ENCODE data around the gene PRKAR1B.

PRKAR1B gene

GRCh38 chr7:727806-728460, 852 bp upstream of the PRKAR1B start:
- Mint-ChIP-seq H3K27me3 (no peaks in the 10 kb centered on the region), H3K27ac (peak overlapping the region; percentile 5), H3K9me3 (peaks cover 16% of the 10 kb centered on the region), H3K36me3 (ENCODE audit: low read depth) (peaks cover 14% of the 10 kb centered on the region), H3K4me1 (ENCODE audit: low read depth) (peaks cover 19% of the 10 kb centered on the region), H3K4me3 (peak overlapping the region; percentile 51)
- intact Hi-C loops (cut with micrococcal nuclease), result no loop called here

- intact Hi-C loops (cut with micrococcal nuclease), result no loop called here
- Mint-ChIP-seq H3K36me3 (ENCODE audit: low read depth) (peaks cover 14% of the 10 kb centered on the region), H3K27ac (no peak overlapping the region)
Observed at GRCh38 chr7:726854-727103, 302 bp downstream of the PRKAR1B start.

GRCh38 chr7:726084-726853, 812 bp downstream of the PRKAR1B start, which contains the start of gene DNAAF5:
DNAAF5 (plus strand) TSS chr7:726699; CDS start chr7:726721, 22 bp downstream.
- intact Hi-C loops (cut with micrococcal nuclease), result no loop called here
- H3K27ac Mint-ChIP-seq, result peak within 1 kb of the TSS; percentile 72
- peaks cover 30% of the 10 kb centered on the region for H3K9me3 Mint-ChIP-seq
- H3K27me3 Mint-ChIP-seq, result no peaks in the 10 kb centered on the region
- peaks cover 14% of the 10 kb centered on the region for H3K36me3 Mint-ChIP-seq (ENCODE audit: low read depth)
- peak within 1 kb of the TSS; percentile 77 for H3K4me3 Mint-ChIP-seq
- H3K4me1 Mint-ChIP-seq (ENCODE audit: low read depth), result peaks cover 19% of the 10 kb centered on the region

More at GRCh38 chr7:726854-727103, 302 bp downstream of the PRKAR1B start:
- Mint-ChIP-seq H3K4me1 (ENCODE audit: low read depth) (peaks cover 19% of the 10 kb centered on the region), H3K27me3 (no peaks in the 10 kb centered on the region), H3K9me3 (peaks cover 25% of the 10 kb centered on the region), H3K4me3 (no peak overlapping the region)

- Mint-ChIP-seq H3K36me3 (ENCODE audit: low read depth) (peaks cover 7% of the 10 kb centered on the region), H3K27me3 (no peaks in the 10 kb centered on the region), H3K4me1 (ENCODE audit: low read depth) (peaks cover 19% of the 10 kb centered on the region), H3K4me3 (peak overlapping the region; percentile 67), H3K27ac (peak overlapping the region; percentile 72), H3K9me3 (peaks cover 39% of the 10 kb centered on the region)
- intact Hi-C loops (cut with micrococcal nuclease), result no loop called here
Observed at GRCh38 chr7:725223-726005, 1.7 kb downstream of the PRKAR1B start.

- Mint-ChIP-seq H3K36me3 (ENCODE audit: low read depth) (no peaks in the 10 kb centered on the region), H3K4me1 (ENCODE audit: low read depth) (peaks cover 19% of the 10 kb centered on the region), H3K27ac (no peak overlapping the region), H3K9me3 (peaks cover 41% of the 10 kb centered on the region), H3K27me3 (no peaks in the 10 kb centered on the region), H3K4me3 (no peak overlapping the region)
- intact Hi-C loops (cut with micrococcal nuclease), result no loop called here
Observed at GRCh38 chr7:724298-724697, 2.8 kb downstream of the PRKAR1B start.

GRCh38 chr7:723541-723940, 3.5 kb downstream of the PRKAR1B start:
- Mint-ChIP-seq H3K4me3 (no peak overlapping the region), H3K9me3 (peaks cover 41% of the 10 kb centered on the region), H3K36me3 (ENCODE audit: low read depth) (no peaks in the 10 kb centered on the region), H3K27ac (no peak overlapping the region), H3K27me3 (no peaks in the 10 kb centered on the region), H3K4me1 (ENCODE audit: low read depth) (peaks cover 20% of the 10 kb centered on the region)
- intact Hi-C loops (cut with micrococcal nuclease), result no loop called here

- peaks cover 41% of the 10 kb centered on the region for H3K9me3 Mint-ChIP-seq
- H3K4me1 Mint-ChIP-seq (ENCODE audit: low read depth), result peaks cover 13% of the 10 kb centered on the region
- intact Hi-C loops (cut with micrococcal nuclease), result no loop called here
- H3K4me3 Mint-ChIP-seq, result no peak overlapping the region
- no peaks in the 10 kb centered on the region for H3K36me3 Mint-ChIP-seq (ENCODE audit: low read depth)
- H3K27ac Mint-ChIP-seq, result no peak overlapping the region
- H3K27me3 Mint-ChIP-seq, result peaks cover 2% of the 10 kb centered on the region
Observed at GRCh38 chr7:721619-722248, 5.3 kb downstream of the PRKAR1B start.

GRCh38 chr7:716636-717035, 10.4 kb downstream of the PRKAR1B start:
- Mint-ChIP-seq H3K9me3 (peaks cover 14% of the 10 kb centered on the region), H3K4me3 (no peak overlapping the region), H3K27me3 (peaks cover 25% of the 10 kb centered on the region), H3K36me3 (ENCODE audit: low read depth) (no peaks in the 10 kb centered on the region), H3K4me1 (ENCODE audit: low read depth) (peaks cover 6% of the 10 kb centered on the region), H3K27ac (no peak overlapping the region)
- intact Hi-C loops (cut with micrococcal nuclease), result no loop called here

GRCh38 chr7:716222-716621, 10.9 kb downstream of the PRKAR1B start:
- intact Hi-C loops (cut with micrococcal nuclease), result no loop called here
- no peak overlapping the region for H3K27ac Mint-ChIP-seq
- H3K36me3 Mint-ChIP-seq (ENCODE audit: low read depth), result no peaks in the 10 kb centered on the region
- H3K4me1 Mint-ChIP-seq (ENCODE audit: low read depth), result peaks cover 6% of the 10 kb centered on the region
- H3K27me3 Mint-ChIP-seq, result peaks cover 29% of the 10 kb centered on the region
- peaks cover 10% of the 10 kb centered on the region for H3K9me3 Mint-ChIP-seq
- no peak overlapping the region for H3K4me3 Mint-ChIP-seq

- Mint-ChIP-seq H3K9me3 (no peaks in the 10 kb centered on the region), H3K4me1 (ENCODE audit: low read depth) (peaks cover 6% of the 10 kb centered on the region), H3K27me3 (peaks cover 36% of the 10 kb centered on the region), H3K4me3 (no peak overlapping the region), H3K27ac (no peak overlapping the region), H3K36me3 (ENCODE audit: low read depth) (no peaks in the 10 kb centered on the region)
- intact Hi-C loops (cut with micrococcal nuclease), result no loop called here
Observed at GRCh38 chr7:714251-714671, 12.8 kb downstream of the PRKAR1B start.

- intact Hi-C loops (cut with micrococcal nuclease), result no loop called here
- Mint-ChIP-seq H3K4me1 (ENCODE audit: low read depth) (peaks cover 3% of the 10 kb centered on the region), H3K27me3 (peaks cover 36% of the 10 kb centered on the region), H3K4me3 (no peak overlapping the region), H3K36me3 (ENCODE audit: low read depth) (no peaks in the 10 kb centered on the region), H3K9me3 (no peaks in the 10 kb centered on the region), H3K27ac (no peak overlapping the region)
Observed at GRCh38 chr7:713488-714230, 13.4 kb downstream of the PRKAR1B start.

- no peaks in the 10 kb centered on the region for H3K4me1 Mint-ChIP-seq (ENCODE audit: low read depth)
- intact Hi-C loops (cut with micrococcal nuclease), result no loop called here
- H3K9me3 Mint-ChIP-seq, result no peaks in the 10 kb centered on the region
- no peaks in the 10 kb centered on the region for H3K36me3 Mint-ChIP-seq (ENCODE audit: low read depth)
- H3K27me3 Mint-ChIP-seq, result peaks cover 36% of the 10 kb centered on the region
- H3K27ac Mint-ChIP-seq, result no peak overlapping the region
- no peak overlapping the region for H3K4me3 Mint-ChIP-seq
Observed at GRCh38 chr7:713139-713457, 14.0 kb downstream of the PRKAR1B start.

GRCh38 chr7:712381-713138, 14.5 kb downstream of the PRKAR1B start:
- peaks cover 36% of the 10 kb centered on the region for H3K27me3 Mint-ChIP-seq
- intact Hi-C loops (cut with micrococcal nuclease), result no loop called here

More at GRCh38 chr7:712381-713138, 14.5 kb downstream of the PRKAR1B start:
- Mint-ChIP-seq H3K4me3 (no peak overlapping the region), H3K4me1 (ENCODE audit: low read depth) (no peaks in the 10 kb centered on the region), H3K36me3 (ENCODE audit: low read depth) (no peaks in the 10 kb centered on the region), H3K9me3 (no peaks in the 10 kb centered on the region), H3K27ac (no peak overlapping the region)

Data from dendritic cell treated with granulocyte-macrophage colony-stimulating factor and Interleukin-4, amounts not matched to agents 40 ng/mL and 50 ng/mL, for 4 days (primary cell).